ENCODE data around the gene NEURL1. TPM values are rescaled to one million over a fixed set of nuclear protein-coding genes. Genes with fewer than 3 reads are reported as not detected.

The NEURL1 gene
- total and polyA plus RNA-seq, 2 donors (not counting 1 experiment from before 2014, with no cell fraction given), result 0.30 to 0.57 TPM

DNA sequence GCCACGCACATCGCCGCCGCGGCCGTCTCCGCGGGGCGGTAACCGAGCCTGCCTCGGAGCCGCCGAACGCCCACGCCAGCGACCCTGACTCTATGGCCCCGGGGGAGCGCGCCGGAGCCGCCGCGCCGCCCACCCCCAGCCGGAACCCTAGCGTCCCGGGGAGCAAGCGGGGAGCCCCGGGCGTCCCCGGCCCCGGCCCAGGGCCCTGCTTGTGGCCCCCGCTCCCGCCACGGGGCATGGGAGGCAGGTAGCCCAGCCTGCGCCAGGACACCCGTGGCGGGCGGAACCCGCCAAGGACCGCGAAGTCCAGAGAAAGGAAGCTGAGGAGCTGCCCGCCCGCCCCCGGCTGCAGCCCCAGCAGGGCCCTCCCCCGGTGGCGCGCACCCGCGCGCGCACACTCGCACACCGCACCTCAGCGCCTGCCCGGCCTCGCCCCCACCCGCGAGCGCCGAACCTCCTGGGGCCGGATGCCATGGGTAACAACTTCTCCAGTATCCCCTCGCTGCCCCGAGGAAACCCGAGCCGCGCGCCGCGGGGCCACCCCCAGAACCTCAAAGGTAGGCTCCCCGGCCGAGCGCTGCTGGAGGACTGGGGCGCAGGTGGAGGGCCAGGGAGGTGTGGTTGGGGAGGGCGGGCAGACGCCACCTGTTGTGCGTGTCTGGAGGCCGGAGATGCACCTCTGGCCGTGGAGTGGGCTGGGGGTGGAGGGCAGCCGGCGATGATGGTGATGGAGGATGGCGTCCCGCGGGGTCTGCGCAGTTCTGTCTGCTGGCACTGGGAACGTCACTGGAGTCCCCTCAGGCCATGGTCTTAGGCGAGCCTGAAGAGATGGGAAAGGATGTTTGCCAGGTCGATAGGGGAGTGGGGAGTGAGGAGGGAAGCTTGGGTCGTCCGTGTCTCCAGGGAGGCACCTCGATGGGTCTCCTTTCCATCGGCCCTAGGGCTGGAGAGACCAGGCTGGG lies 692 bp downstream of the NEURL1 start:
- 1% methylated on average over 90 of the region's 92 CpGs for WGBS (ENCODE audit: insufficient coverage)

More for the DNA sequence above, 692 bp downstream of the NEURL1 start:
- no peaks in the 10 kb centered on the region for H3K79me2 ChIP-seq (ENCODE audit: control insufficient read depth, insufficient read depth, low read length)
- Mint-ChIP-seq H3K9me3 (ENCODE audit: insufficient read depth) (no peaks in the 10 kb centered on the region), H3K4me3 (peak overlapping the region; percentile 80), H3K27me3 (peaks cover 54% of the 10 kb centered on the region), H3K4me1 (peaks cover 34% of the 10 kb centered on the region), H3K27ac (peak overlapping the region; percentile 10)
- peak overlapping the region; percentile 54 for H3K9ac ChIP-seq (ENCODE audit: low read length)
- H2AFZ ChIP-seq (ENCODE audit: insufficient read depth, low read depth, low read length, poor library complexity, severe bottlenecking), result peak overlapping the region; percentile 56
- H3K4me2 ChIP-seq (replicated peaks; ENCODE audit: low read depth, low read length, poor library complexity, severe bottlenecking), result peak overlapping the region; percentile 86
- ChIA-PET CTCF (interaction anchor here (2.3 to 12.2 kb wide), 2 partner anchors 9 to 78 kb away, joined by 6 to 345 read pairs; no protein-coding TSS in a partner anchor), POLR2A (no interaction called here)
- no peaks in the 10 kb centered on the region for H3K36me3 ChIP-seq (replicated peaks in 1 of 2; ENCODE audit: control extremely low read depth in 1 of 2, control insufficient read depth in 1 of 2, extremely low read depth in 1 of 2, insufficient read depth in 2 of 2, low read length in 1 of 2)
- H4K20me1 ChIP-seq (ENCODE audit: control insufficient read depth, insufficient read depth, low read length, poor library complexity, severe bottlenecking), result no peaks in the 10 kb centered on the region
- H3K4me3 ChIP-seq (ENCODE audit: control extremely low read depth in 1 of 5, extremely low read depth in 1 of 5, insufficient read depth in 1 of 5, low read depth in 2 of 5, low read length in 4 of 5), result peak overlapping the region in 4 of 5 experiments; percentile 19 to 57 (median 45)
- TF ChIP-seq EZH2 (IDR thresholded peaks at IDR 0.05; ENCODE audit: borderline replicate concordance, insufficient read depth, low read depth, low read length, poor library complexity, severe bottlenecking), result no peak
- TF ChIP-seq, protein P1, sequence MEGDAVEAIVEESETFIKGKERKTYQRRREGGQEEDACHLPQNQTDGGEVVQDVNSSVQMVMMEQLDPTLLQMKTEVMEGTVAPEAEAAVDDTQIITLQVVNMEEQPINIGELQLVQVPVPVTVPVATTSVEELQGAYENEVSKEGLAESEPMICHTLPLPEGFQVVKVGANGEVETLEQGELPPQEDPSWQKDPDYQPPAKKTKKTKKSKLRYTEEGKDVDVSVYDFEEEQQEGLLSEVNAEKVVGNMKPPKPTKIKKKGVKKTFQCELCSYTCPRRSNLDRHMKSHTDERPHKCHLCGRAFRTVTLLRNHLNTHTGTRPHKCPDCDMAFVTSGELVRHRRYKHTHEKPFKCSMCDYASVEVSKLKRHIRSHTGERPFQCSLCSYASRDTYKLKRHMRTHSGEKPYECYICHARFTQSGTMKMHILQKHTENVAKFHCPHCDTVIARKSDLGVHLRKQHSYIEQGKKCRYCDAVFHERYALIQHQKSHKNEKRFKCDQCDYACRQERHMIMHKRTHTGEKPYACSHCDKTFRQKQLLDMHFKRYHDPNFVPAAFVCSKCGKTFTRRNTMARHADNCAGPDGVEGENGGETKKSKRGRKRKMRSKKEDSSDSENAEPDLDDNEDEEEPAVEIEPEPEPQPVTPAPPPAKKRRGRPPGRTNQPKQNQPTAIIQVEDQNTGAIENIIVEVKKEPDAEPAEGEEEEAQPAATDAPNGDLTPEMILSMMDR (IDR thresholded peaks at IDR 0.05), result no peak
- peak; percentile 49 for DNase-seq
- H3K27ac ChIP-seq (ENCODE audit: low read length in 2 of 2), result no peak overlapping the region
- peaks cover 0 to 2% (median 0%) of the 10 kb centered on the region in 3 donors for H3K9me3 ChIP-seq (ENCODE audit: control extremely low read depth in 1 of 3, control insufficient read depth in 2 of 3, insufficient read depth in 1 of 3, low read length in 2 of 3)
- peaks cover 0 to 40% (median 25%) of the 10 kb centered on the region in 4 experiments for H3K27me3 ChIP-seq (replicated peaks in 1 of 4; ENCODE audit: control extremely low read depth in 1 of 4, control insufficient read depth in 3 of 4, insufficient read depth in 4 of 4, low read length in 3 of 4)
- intact Hi-C loops (cut with micrococcal nuclease), result loop anchor here (5.0 kb wide), 1 partner anchor 98 kb away; no protein-coding TSS in a partner anchor
- no peak for ATAC-seq (ENCODE audit: low read depth)
- H3K4me1 ChIP-seq (ENCODE audit: control insufficient read depth in 2 of 2, insufficient read depth in 2 of 2, low read length in 2 of 2), result peaks cover 25 to 26% of the 10 kb centered on the region in 2 donors
